Right atrium auricular region (tissue), 2 donors: ENCODE results near the gene CCDC15. TPM values are rescaled to one million over a fixed set of nuclear protein-coding genes. Genes with fewer than 3 reads are reported as not detected.

Experiments
- DNase-seq: peaks from one replicate; pipeline ENCODE4 v3.0.0-alpha.2; 2019; ENCODE audit warnings: low spot score
- H3K27ac ChIP-seq, 2 donors: fragments of 200-600 bp; sonication (generic); 1 replicate in 1 of 2; 2 replicates in 1 of 2; pipeline ENCODE4 v1.5.1; 2016 to 2019
- H3K27me3 ChIP-seq, 2 donors: fragments of 200-600 bp; sonication (generic); one replicate each; pipeline versions ENCODE4 v1.5.1 to v1.6.0; 2017 to 2019
- H3K36me3 ChIP-seq: fragments of 200-600 bp; sonication (generic); one replicate; pipeline ENCODE4 v1.5.1; 2016
- H3K4me1 ChIP-seq, 2 donors: fragments of 200-600 bp; sonication (generic); one replicate each; pipeline versions ENCODE4 v1.5.1 to v1.6.0; 2017 to 2019
- H3K4me3 ChIP-seq, 2 donors: fragments of 200-600 bp; sonication (generic); 1 replicate in 1 of 2; 2 replicates in 1 of 2; pipeline ENCODE4 v1.5.1; 2017 to 2019; ENCODE audit warnings: mild to moderate bottlenecking in 1 of 2, moderate library complexity in 1 of 2
- H3K9me3 ChIP-seq, 2 donors: fragments of 200-600 bp; sonication (generic); one replicate each; pipeline ENCODE4 v1.5.1; 2019
- total RNA-seq, 2 donors: library from RNA; depleted of rRNA; stranded (reverse); fragments of >200 nt; gene quantifications; one replicate each; pipeline ENCODE4 v1.1.0, GENCODE V29; 2016
- TF ChIP-seq, protein P1 (sequence below), 2 donors: fragments of 200-600 bp; sonication (generic); IDR thresholded peaks; one replicate each; pipeline ENCODE4 v1.5.1; 2019; ENCODE audit warnings: antibody characterized with exemption in 2 of 2

CCDC15 gene
- total RNA-seq, 2 donors from 2014 or later: 0.24 TPM; not detected in 1

GRCh38 chr11:125063429-125064043 is 109.5 kb downstream of the CCDC15 start:
- Histone ChIP-seq H3K36me3 (no peaks in the 10 kb centered on the region), H3K27me3 (no peaks in the 10 kb centered on the region), H3K27ac (peak overlapping the region; percentile 13 to 72), H3K4me3 (peak overlapping the region; percentile 43 to 63), H3K4me1 (peaks cover 0 to 17% of the 10 kb centered on the region in 2 donors), H3K9me3 (no peaks in the 10 kb centered on the region)
- DNase-seq: no peak
- TF ChIP-seq, protein P1, sequence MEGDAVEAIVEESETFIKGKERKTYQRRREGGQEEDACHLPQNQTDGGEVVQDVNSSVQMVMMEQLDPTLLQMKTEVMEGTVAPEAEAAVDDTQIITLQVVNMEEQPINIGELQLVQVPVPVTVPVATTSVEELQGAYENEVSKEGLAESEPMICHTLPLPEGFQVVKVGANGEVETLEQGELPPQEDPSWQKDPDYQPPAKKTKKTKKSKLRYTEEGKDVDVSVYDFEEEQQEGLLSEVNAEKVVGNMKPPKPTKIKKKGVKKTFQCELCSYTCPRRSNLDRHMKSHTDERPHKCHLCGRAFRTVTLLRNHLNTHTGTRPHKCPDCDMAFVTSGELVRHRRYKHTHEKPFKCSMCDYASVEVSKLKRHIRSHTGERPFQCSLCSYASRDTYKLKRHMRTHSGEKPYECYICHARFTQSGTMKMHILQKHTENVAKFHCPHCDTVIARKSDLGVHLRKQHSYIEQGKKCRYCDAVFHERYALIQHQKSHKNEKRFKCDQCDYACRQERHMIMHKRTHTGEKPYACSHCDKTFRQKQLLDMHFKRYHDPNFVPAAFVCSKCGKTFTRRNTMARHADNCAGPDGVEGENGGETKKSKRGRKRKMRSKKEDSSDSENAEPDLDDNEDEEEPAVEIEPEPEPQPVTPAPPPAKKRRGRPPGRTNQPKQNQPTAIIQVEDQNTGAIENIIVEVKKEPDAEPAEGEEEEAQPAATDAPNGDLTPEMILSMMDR (IDR thresholded peaks at IDR 0.05): no peak

DNA sequence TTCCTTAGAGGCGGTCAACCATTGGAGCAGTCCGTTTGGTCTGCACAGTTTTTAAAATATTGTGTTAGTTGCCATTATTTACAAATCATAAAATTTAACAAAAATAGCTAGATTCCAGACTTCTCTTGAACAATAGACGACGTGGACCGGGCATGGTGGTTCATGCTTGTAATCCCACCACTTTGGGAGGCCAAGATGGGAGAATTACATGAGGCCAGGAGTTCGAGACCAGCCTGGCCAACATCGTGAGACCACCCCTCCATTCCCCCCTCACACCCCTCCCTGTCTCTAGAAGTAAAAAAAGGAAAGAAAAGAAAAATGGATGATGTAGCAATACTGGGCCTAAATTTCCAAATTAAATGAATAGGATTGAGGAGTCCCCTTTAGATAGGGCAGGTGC is 110.1 kb downstream of the CCDC15 start:
- Histone ChIP-seq H3K4me1 (peaks cover 0 to 17% of the 10 kb centered on the region in 2 donors), H3K27me3 (no peaks in the 10 kb centered on the region), H3K9me3 (no peaks in the 10 kb centered on the region), H3K4me3 (peak overlapping the region in 1 of 2 donors; percentile 63), H3K27ac (no peak overlapping the region), H3K36me3 (no peaks in the 10 kb centered on the region)
- no peak for DNase-seq
- TF ChIP-seq, protein P1 (IDR thresholded peaks at IDR 0.05): no peak

GRCh38 chr11:125068368-125068767 is 114.4 kb downstream of the CCDC15 start:
- no peak for DNase-seq
- H3K4me1 ChIP-seq: peaks cover 0 to 7% of the 10 kb centered on the region in 2 donors
- no peak overlapping the region for H3K4me3 ChIP-seq
- no peaks in the 10 kb centered on the region for H3K36me3 ChIP-seq
- no peaks in the 10 kb centered on the region for H3K9me3 ChIP-seq
- TF ChIP-seq, protein P1 (IDR thresholded peaks at IDR 0.05): no peak
- no peak overlapping the region for H3K27ac ChIP-seq
- H3K27me3 ChIP-seq: no peaks in the 10 kb centered on the region

- TF ChIP-seq, protein P1 (IDR thresholded peaks at IDR 0.05): no peak
- Histone ChIP-seq H3K4me1 (peaks cover 0 to under 1% of the 10 kb centered on the region in 2 donors), H3K27me3 (no peaks in the 10 kb centered on the region), H3K27ac (no peak overlapping the region), H3K36me3 (no peaks in the 10 kb centered on the region), H3K4me3 (no peak overlapping the region), H3K9me3 (no peaks in the 10 kb centered on the region)
- no peak for DNase-seq
These were observed 115.0 kb downstream of the CCDC15 start for GRCh38 chr11:125069008-125069407.

DNA sequence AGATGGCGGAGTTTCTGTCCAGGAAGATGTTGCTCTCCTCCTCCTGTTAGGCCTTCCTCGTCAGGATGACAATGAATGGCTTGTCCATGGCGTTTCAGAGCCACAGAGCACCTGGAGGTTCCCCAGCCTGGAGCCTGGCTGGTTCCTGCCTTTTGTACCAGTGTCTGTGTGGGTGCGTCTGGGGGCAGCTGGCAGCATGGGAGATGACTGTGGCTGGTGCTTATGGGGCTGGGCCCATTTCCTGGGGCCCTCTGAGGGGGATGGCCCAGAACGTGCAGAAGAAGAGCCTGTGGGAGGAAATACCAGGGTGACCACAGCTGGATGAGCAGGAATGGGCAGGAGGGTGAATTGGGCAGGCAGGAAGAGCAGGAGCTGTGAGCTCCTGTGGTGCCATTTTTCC is 115.8 kb downstream of the CCDC15 start:
- Histone ChIP-seq H3K9me3 (no peaks in the 10 kb centered on the region), H3K4me1 (no peaks in the 10 kb centered on the region), H3K36me3 (no peaks in the 10 kb centered on the region), H3K27ac (peak overlapping the region in 1 of 2 donors; percentile 53), H3K27me3 (no peaks in the 10 kb centered on the region), H3K4me3 (no peak overlapping the region)
- TF ChIP-seq, protein P1 (IDR thresholded peaks at IDR 0.05): no peak
- no peak for DNase-seq
